SK-N-SH treated with all-trans-retinoic acid at 6 μM for 48 hours (cell line): Measurements from ENCODE around the gene WFDC10B.

Source experiments
- ATAC-seq: fragments of 200-7000 bp; cut with Tn5 transposase; 3 replicates; pipeline ENCODE4 v1.9.1; 2020; ENCODE audit warnings: mild to moderate bottlenecking, moderate library complexity
- ARNTL ChIP-seq: fragments of 450-650 bp; formaldehyde crosslinking; IDR thresholded peaks from 2 replicates; pipeline ENCODE4 v1.5.0; 2020; ENCODE audit warnings: low read depth, mild to moderate bottlenecking, moderate library complexity, borderline replicate concordance
- BACH2 ChIP-seq: fragments of 250-450 bp; sonication (Bioruptor Pico); IDR thresholded peaks from 2 replicates; pipeline ENCODE4 v1.9.0; 2021; ENCODE audit warnings: mild to moderate bottlenecking, borderline replicate concordance
- CREB5 ChIP-seq: fragments of 250-450 bp; sonication (Bioruptor Pico); IDR thresholded peaks from 2 replicates; pipeline ENCODE4 v1.5.1; 2020; ENCODE audit warnings: low read depth, mild to moderate bottlenecking, moderate library complexity
- CSDC2 ChIP-seq: fragments of 250-450 bp; sonication (Bioruptor Pico); IDR thresholded peaks from 2 replicates; pipeline ENCODE4 v1.5.0; 2020; ENCODE audit warnings: mild to moderate bottlenecking, moderate library complexity
- CSRNP3 ChIP-seq: fragments of 250-450 bp; sonication (Bioruptor Pico); IDR thresholded peaks from 2 replicates; pipeline ENCODE4 v1.5.1; 2021; ENCODE audit warnings: mild to moderate bottlenecking, moderate library complexity
- ESRRG ChIP-seq: fragments of 250-450 bp; sonication (Bioruptor Pico); IDR thresholded peaks from 2 replicates; pipeline ENCODE4 v1.6.1; 2021; ENCODE audit warnings: mild to moderate bottlenecking
- GLIS3 ChIP-seq: fragments of 250-450 bp; sonication (Bioruptor Pico); IDR thresholded peaks from 2 replicates; pipeline ENCODE4 v1.5.0; 2020; ENCODE audit warnings: mild to moderate bottlenecking, moderate library complexity
- ISL1 ChIP-seq: fragments of 250-450 bp; sonication (Bioruptor Pico); IDR thresholded peaks from 2 replicates; pipeline ENCODE4 v2.1.2; 2022; ENCODE audit warnings: mild to moderate bottlenecking, moderate library complexity
- OSR1 ChIP-seq: fragments of 250-450 bp; sonication (Bioruptor Pico); IDR thresholded peaks from 2 replicates; pipeline ENCODE4 v1.8.0; 2022; ENCODE audit warnings: moderate library complexity, mild to moderate bottlenecking, inconsistent platforms
- PPARA ChIP-seq: fragments of 250-450 bp; sonication (Bioruptor Pico); IDR thresholded peaks from 2 replicates; pipeline ENCODE4 v1.5.0; 2020; ENCODE audit warnings: mild to moderate bottlenecking, borderline replicate concordance
- RARB ChIP-seq: fragments of 250-450 bp; sonication (Bioruptor Pico); IDR thresholded peaks from 2 replicates; pipeline ENCODE4 v1.8.0; 2021; ENCODE audit warnings: mild to moderate bottlenecking, moderate library complexity
- SNAI2 ChIP-seq: fragments of 250-450 bp; sonication (Bioruptor Pico); IDR thresholded peaks from 2 replicates; pipeline ENCODE4 v1.5.0; 2020; ENCODE audit warnings: mild to moderate bottlenecking, moderate library complexity
- TCF4 ChIP-seq: fragments of 250-450 bp; sonication (Bioruptor Pico); IDR thresholded peaks from 2 replicates; pipeline ENCODE4 v1.8.0; 2021; ENCODE audit warnings: mild to moderate bottlenecking, moderate library complexity, borderline replicate concordance
- TOX ChIP-seq: fragments of 250-450 bp; sonication (Bioruptor Pico); IDR thresholded peaks from 2 replicates; pipeline ENCODE4 v1.8.0; 2021; ENCODE audit warnings: mild to moderate bottlenecking, moderate library complexity, borderline replicate concordance
- TSHZ2 ChIP-seq: fragments of 250-450 bp; sonication (Bioruptor Pico); IDR thresholded peaks from 2 replicates; pipeline ENCODE4 v1.5.0; 2020; ENCODE audit warnings: mild to moderate bottlenecking, moderate library complexity
- ZC3H10 ChIP-seq: fragments of 250-450 bp; sonication (Bioruptor Pico); IDR thresholded peaks from 2 replicates; pipeline ENCODE4 v1.5.1; 2021; ENCODE audit warnings: mild to moderate bottlenecking, moderate library complexity
- ZFP3 ChIP-seq: fragments of 250-450 bp; sonication (Bioruptor Pico); IDR thresholded peaks from 2 replicates; pipeline ENCODE4 v1.5.0; 2020; ENCODE audit warnings: mild to moderate bottlenecking, moderate library complexity
- ZFP30 ChIP-seq: fragments of 450-650 bp; formaldehyde crosslinking; IDR thresholded peaks from 2 replicates; pipeline ENCODE4 v1.5.0; 2022; ENCODE audit warnings: mild to moderate bottlenecking, moderate library complexity
- ZNF565 ChIP-seq: fragments of 450-650 bp; formaldehyde crosslinking; conservative IDR thresholded peaks from 2 replicates; pipeline ENCODE4 v1.5.0; 2020; ENCODE audit warnings: low read depth, mild to moderate bottlenecking, moderate library complexity
- ZNF70 ChIP-seq: fragments of 450-650 bp; formaldehyde crosslinking; IDR thresholded peaks from 2 replicates; pipeline ENCODE4 v1.5.0; 2020; ENCODE audit warnings: mild to moderate bottlenecking, moderate library complexity
- ZNF8 ChIP-seq: fragments of 450-650 bp; formaldehyde crosslinking; IDR thresholded peaks from 2 replicates; pipeline ENCODE4 v1.5.0; 2020; ENCODE audit warnings: mild to moderate bottlenecking, moderate library complexity
- TF ChIP-seq, protein P1 (sequence below): fragments of 250-450 bp; sonication (Bioruptor Pico); IDR thresholded peaks from 2 replicates; pipeline ENCODE4 v1.8.0; 2021; ENCODE audit warnings: low read depth, mild to moderate bottlenecking, moderate library complexity, borderline replicate concordance
- TF ChIP-seq, protein P2 (sequence below): fragments of 250-450 bp; sonication (Bioruptor Pico); IDR thresholded peaks from 2 replicates; pipeline ENCODE4 v1.8.0; 2020; ENCODE audit warnings: mild to moderate bottlenecking, moderate library complexity, borderline replicate concordance

WFDC10B gene

DNA sequence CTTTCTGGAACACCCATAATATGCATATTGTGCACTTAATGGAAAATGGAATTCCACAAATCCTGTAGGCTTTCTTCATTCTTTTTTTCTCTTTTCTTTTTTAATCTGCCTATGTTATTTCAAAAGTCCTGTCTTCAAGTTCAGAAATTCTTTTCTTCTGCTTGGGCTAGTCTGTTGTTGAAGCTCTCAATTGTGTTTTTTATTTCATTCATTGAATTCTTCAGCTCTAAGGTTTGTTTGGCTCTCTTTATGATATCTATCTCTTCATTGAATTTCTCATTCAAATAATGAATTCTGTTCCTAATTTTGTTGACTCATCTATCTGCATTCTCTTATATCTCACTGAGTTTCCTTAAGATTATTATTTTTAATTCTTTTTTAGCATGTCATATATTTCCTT lies 27.4 kb upstream of the WFDC10B start:
- ATAC-seq = no peak
- TF ChIP-seq ZNF565 (CRISPR knock-in tag) (no peak), TSHZ2 (CRISPR knock-in tag) (no peak), ZNF70 (CRISPR knock-in tag) (no peak), RARB (CRISPR knock-in tag) (no peak), ZC3H10 (CRISPR knock-in tag) (no peak), PPARA (CRISPR knock-in tag) (no peak), SNAI2 (CRISPR knock-in tag) (no peak), ZFP3 (CRISPR knock-in tag) (no peak), ZFP30 (CRISPR knock-in tag) (no peak), TOX (CRISPR knock-in tag) (no peak), OSR1 (no peak), CSRNP3 (no peak), ZNF8 (CRISPR knock-in tag) (no peak), BACH2 (CRISPR knock-in tag) (no peak)
- TF ChIP-seq, all 23 proteins: peak for 0

GRCh38 chr20:45727044-45727443 lies 22.2 kb upstream of the WFDC10B start:
- ATAC-seq = no peak
- no peak for TF ChIP-seq ARNTL (CRISPR knock-in tag)
- no peak for TF ChIP-seq CREB5
- no peak for TF ChIP-seq GLIS3 (CRISPR knock-in tag)
- TF ChIP-seq, protein P1, sequence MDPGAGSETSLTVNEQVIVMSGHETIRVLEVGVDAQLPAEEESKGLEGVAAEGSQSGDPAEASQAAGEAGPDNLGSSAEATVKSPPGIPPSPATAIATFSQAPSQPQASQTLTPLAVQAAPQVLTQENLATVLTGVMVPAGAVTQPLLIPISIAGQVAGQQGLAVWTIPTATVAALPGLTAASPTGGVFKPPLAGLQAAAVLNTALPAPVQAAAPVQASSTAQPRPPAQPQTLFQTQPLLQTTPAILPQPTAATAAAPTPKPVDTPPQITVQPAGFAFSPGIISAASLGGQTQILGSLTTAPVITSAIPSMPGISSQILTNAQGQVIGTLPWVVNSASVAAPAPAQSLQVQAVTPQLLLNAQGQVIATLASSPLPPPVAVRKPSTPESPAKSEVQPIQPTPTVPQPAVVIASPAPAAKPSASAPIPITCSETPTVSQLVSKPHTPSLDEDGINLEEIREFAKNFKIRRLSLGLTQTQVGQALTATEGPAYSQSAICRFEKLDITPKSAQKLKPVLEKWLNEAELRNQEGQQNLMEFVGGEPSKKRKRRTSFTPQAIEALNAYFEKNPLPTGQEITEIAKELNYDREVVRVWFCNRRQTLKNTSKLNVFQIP (CRISPR knock-in tag) = no peak
- TF ChIP-seq ESRRG (CRISPR knock-in tag) = no peak
- TF ChIP-seq ZNF565 (CRISPR knock-in tag) = no peak
- TF ChIP-seq ZNF70 (CRISPR knock-in tag) = no peak
- TF ChIP-seq ZC3H10 (CRISPR knock-in tag) = no peak
- TF ChIP-seq, protein P2, sequence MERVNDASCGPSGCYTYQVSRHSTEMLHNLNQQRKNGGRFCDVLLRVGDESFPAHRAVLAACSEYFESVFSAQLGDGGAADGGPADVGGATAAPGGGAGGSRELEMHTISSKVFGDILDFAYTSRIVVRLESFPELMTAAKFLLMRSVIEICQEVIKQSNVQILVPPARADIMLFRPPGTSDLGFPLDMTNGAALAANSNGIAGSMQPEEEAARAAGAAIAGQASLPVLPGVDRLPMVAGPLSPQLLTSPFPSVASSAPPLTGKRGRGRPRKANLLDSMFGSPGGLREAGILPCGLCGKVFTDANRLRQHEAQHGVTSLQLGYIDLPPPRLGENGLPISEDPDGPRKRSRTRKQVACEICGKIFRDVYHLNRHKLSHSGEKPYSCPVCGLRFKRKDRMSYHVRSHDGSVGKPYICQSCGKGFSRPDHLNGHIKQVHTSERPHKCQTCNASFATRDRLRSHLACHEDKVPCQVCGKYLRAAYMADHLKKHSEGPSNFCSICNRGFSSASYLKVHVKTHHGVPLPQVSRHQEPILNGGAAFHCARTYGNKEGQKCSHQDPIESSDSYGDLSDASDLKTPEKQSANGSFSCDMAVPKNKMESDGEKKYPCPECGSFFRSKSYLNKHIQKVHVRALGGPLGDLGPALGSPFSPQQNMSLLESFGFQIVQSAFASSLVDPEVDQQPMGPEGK (CRISPR knock-in tag) = no peak
- no peak for TF ChIP-seq ZFP30 (CRISPR knock-in tag)
- TF ChIP-seq TCF4 (CRISPR knock-in tag) = no peak
- TF ChIP-seq ZNF8 (CRISPR knock-in tag) = no peak
- TF ChIP-seq ISL1 = no peak
- TF ChIP-seq CSDC2 = no peak

DNA sequence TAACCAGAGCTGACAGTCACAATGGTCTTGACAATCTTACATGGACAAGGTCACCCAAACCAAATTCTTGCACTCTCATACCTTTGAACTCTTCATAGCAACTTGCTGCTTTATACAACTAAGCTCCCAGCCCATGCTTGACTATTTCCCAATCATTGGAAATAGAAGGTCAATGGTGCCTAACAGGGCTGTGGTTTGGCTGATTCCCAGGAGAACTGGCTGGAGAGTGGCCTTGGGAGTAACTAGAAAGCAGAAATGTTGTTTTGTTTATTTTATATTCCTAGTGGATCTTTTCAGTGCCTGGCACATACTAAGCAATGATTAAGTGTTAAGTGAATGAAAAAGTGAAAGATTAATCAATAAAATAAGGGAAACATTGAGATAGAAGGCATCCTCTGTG lies 20.3 kb upstream of the WFDC10B start:
- TF ChIP-seq CSDC2 (no peak), ZFP3 (CRISPR knock-in tag) (no peak), ZC3H10 (CRISPR knock-in tag) (no peak), BACH2 (CRISPR knock-in tag) (no peak), ISL1 (no peak), PPARA (CRISPR knock-in tag) (no peak), ZNF565 (CRISPR knock-in tag) (no peak), TCF4 (CRISPR knock-in tag) (no peak), SNAI2 (CRISPR knock-in tag) (no peak), ESRRG (CRISPR knock-in tag) (no peak), TOX (CRISPR knock-in tag) (no peak), OSR1 (no peak)
- TF ChIP-seq, protein P2 (CRISPR knock-in tag) = no peak
- TF ChIP-seq, protein P1 (CRISPR knock-in tag) = no peak
- ATAC-seq = no peak
